PC-3 (cell line): ENCODE data around the gene ZNF275. TPM values are rescaled to one million over a fixed set of nuclear protein-coding genes. Genes with fewer than 3 reads are reported as not detected.

ENCODE experiments used
- ATAC-seq: fragments of 200-7000 bp; cut with Tn5 transposase; 2 replicates; pipeline ENCODE4 v1.9.1; 2020; ENCODE audit warnings: mild to moderate bottlenecking, moderate library complexity
- BruUV-seq: library from RNA; stranded (reverse); fragments of 400-500 nt; replicated peaks from 2 replicates; lab custom pipeline; 2021; lab: Mats Ljungman, UMichigan
- CTCF ChIA-PET: fragments of 300-600 bp; sonication (Branson Sonifier 250); formaldehyde crosslinking; loops from one replicate; lab custom pipeline; 2022; ENCODE audit warnings: antibody characterized with exemption; lab: Charles Lee
- POLR2A ChIA-PET: fragments of 300-600 bp; sonication (Branson Sonifier 250); formaldehyde crosslinking; loops from one replicate; lab custom pipeline; 2022; ENCODE audit warnings: antibody characterized with exemption; ENCODE audit not compliant: unreplicated experiment; lab: Charles Lee
- DNase-seq: peaks from one replicate; pipeline ENCODE4 v3.0.0-alpha.2; 2015
- H2AFZ ChIP-seq: fragments of 300-600 bp; sonication (generic); 2 replicates; pipeline ENCODE4 v1.6.0; 2016; ENCODE audit warnings: antibody characterized with exemption, low read length
- H3F3A ChIP-seq: fragments of 300-600 bp; sonication (generic); one replicate; pipeline ENCODE4 v1.6.0; 2017; ENCODE audit warnings: antibody characterized with exemption, low read length, control low read depth, mild to moderate bottlenecking; ENCODE audit not compliant: unreplicated experiment
- H3K27ac ChIP-seq: fragments of 300-600 bp; sonication (generic); 2 replicates; pipeline ENCODE4 v1.5.1; 2016; ENCODE audit warnings: mild to moderate bottlenecking, low read length
- H3K27me3 ChIP-seq: fragments of 300-600 bp; sonication (generic); 2 replicates; pipeline ENCODE4 v1.6.1; 2016; ENCODE audit warnings: low read length, mixed read lengths
- H3K36me3 ChIP-seq: fragments of 300-600 bp; sonication (generic); 2 replicates; pipeline ENCODE4 v1.6.1; 2016; ENCODE audit warnings: low read depth, mixed run types, low read length, mixed read lengths
- H3K4me1 ChIP-seq: fragments of 300-600 bp; sonication (generic); 2 replicates; pipeline ENCODE4 v1.5.1; 2016; ENCODE audit warnings: low read length; ENCODE audit not compliant: insufficient read depth
- H3K4me2 ChIP-seq: fragments of 300-600 bp; sonication (generic); 2 replicates; pipeline ENCODE4 v1.6.0; 2016; ENCODE audit warnings: low read length
- H3K4me3 ChIP-seq: fragments of 300-600 bp; sonication (generic); 2 replicates; pipeline ENCODE4 v1.5.1; 2016; ENCODE audit warnings: mild to moderate bottlenecking, low read length, mixed read lengths
- H3K79me2 ChIP-seq: fragments of 300-600 bp; sonication (generic); 2 replicates; pipeline ENCODE4 v1.6.1; 2017; ENCODE audit warnings: low read length, mixed read lengths
- H3K9ac ChIP-seq: fragments of 300-600 bp; sonication (generic); 2 replicates; pipeline ENCODE4 v1.6.0; 2016; ENCODE audit warnings: mild to moderate bottlenecking, low read length
- H3K9me2 ChIP-seq: fragments of 300-600 bp; sonication (generic); replicated peaks from 2 replicates; pipeline ENCODE4 v1.6.1; 2016; ENCODE audit warnings: mixed run types, low read length, mixed read lengths
- H3K9me3 ChIP-seq: fragments of 300-600 bp; sonication (generic); 2 replicates; pipeline ENCODE4 v1.6.1; 2016; ENCODE audit warnings: low read length, mixed read lengths
- H4K20me1 ChIP-seq: fragments of 300-600 bp; sonication (generic); 2 replicates; pipeline ENCODE4 v1.6.1; 2016; ENCODE audit warnings: low read length, mixed read lengths
- CTCF ChIP-seq: fragments of 300-600 bp; sonication (generic); conservative IDR thresholded peaks from 2 replicates; pipeline ENCODE4 v1.5.1; 2017; ENCODE audit warnings: antibody characterized with exemption, low read depth, mild to moderate bottlenecking, low read length
- EZH2 ChIP-seq: fragments of 300-600 bp; sonication (generic); IDR thresholded peaks from one replicate; pipeline ENCODE4 v1.6.1; 2017; ENCODE audit warnings: antibody characterized with exemption, mild to moderate bottlenecking, low read length; ENCODE audit not compliant: unreplicated experiment
- EZH2phosphoT487 ChIP-seq: fragments of 300-600 bp; sonication (generic); IDR thresholded peaks from 2 replicates; pipeline ENCODE4 v1.6.1; 2018; ENCODE audit warnings: mild to moderate bottlenecking, antibody characterized with exemption, low read length, borderline replicate concordance
- intact Hi-C: fragments of 100-400 bp; cut with micrococcal nuclease; formaldehyde crosslinking; loops from 2 replicates; pipeline ENCODE4 v1.9.0; 2023
- total RNA-seq: library from RNA; depleted of rRNA; stranded (reverse); fragments of >200 nt; gene quantifications from 2 replicates; pipeline ENCODE4 v1.2.3, GENCODE V29; 2014; rRNA removed

The ZNF275 gene
- total RNA-seq, 1 experiment from 2014 or later, result 7.1 TPM

GRCh38 chrX:153401133-153401764, 67.3 kb downstream of the ZNF275 start, which contains the start of gene PNMA6E:
Gene PNMA6E, minus strand, starts transcription at chrX:153401350. Its CDS starts 2,501 bp downstream, at chrX:153398849.
- Histone ChIP-seq H3K27ac (no peak within 1 kb of the TSS), H3K36me3 (no peaks in the 10 kb centered on the region), H3K9me3 (no peaks in the 10 kb centered on the region), H3K4me2 (no peak within 1 kb of the TSS), H3K4me3 (no peak within 1 kb of the TSS), H3K9ac (no peak within 1 kb of the TSS), H3K79me2 (no peaks in the 10 kb centered on the region), H3F3A (no peaks in the 10 kb centered on the region), H3K4me1 (no peaks in the 10 kb centered on the region), H4K20me1 (no peaks in the 10 kb centered on the region), H3K27me3 (peaks cover 28% of the 10 kb centered on the region), H2AFZ (no peak within 1 kb of the TSS), H3K9me2 (no peaks in the 10 kb centered on the region)
- no TSS peak for BruUV-seq
- intact Hi-C loops, result no loop called here
- TF ChIP-seq EZH2phosphoT487, result no peak
- no peak for TF ChIP-seq CTCF
- TF ChIP-seq EZH2, result no peak
- DNase-seq (no peak), ATAC-seq (no peak)
- POLR2A ChIA-PET, result no interaction called here
- CTCF ChIA-PET, result no interaction called here

Other genes with a start within 250 kb of the ZNF275 start
- 0.07 TPM in 1 of 2 replicates, not detected in the other for gene MAGEA1, start 154.9 kb upstream of the ZNF275 start, total RNA-seq
- not detected in 2 replicates for gene PNMA6F, start 12.4 kb upstream of the ZNF275 start, total RNA-seq
- gene PNMA6E, start 67.2 kb downstream of the ZNF275 start, total RNA-seq, result not detected in 2 replicates
- not detected in 2 replicates for gene ZFP92, start 77.3 kb downstream of the ZNF275 start, total RNA-seq
- gene TREX2, start 111.9 kb downstream of the ZNF275 start, total RNA-seq, result 1.4 and 4.7 TPM in 2 replicates
- 34.1 and 46.0 TPM in 2 replicates for gene HAUS7, start 136.4 kb downstream of the ZNF275 start, total RNA-seq
- gene BGN, start 160.8 kb downstream of the ZNF275 start, total RNA-seq, result not detected in 2 replicates
- gene ATP2B3, start 183.5 kb downstream of the ZNF275 start, total RNA-seq, result not detected in 2 replicates